Upper lobe of left lung (tissue), 6 donors: ENCODE results near the gene ZYG11B. TPM values are rescaled to one million over a fixed set of nuclear protein-coding genes. Genes with fewer than 3 reads are reported as not detected.

Experiments used
- ATAC-seq, 2 donors: fragments of 200-7000 bp; cut with Tn5 transposase; one replicate each; pipeline ENCODE4 v1.9.1; 2022; ENCODE audit warnings: mild to moderate bottlenecking in 2 of 2, moderate library complexity in 2 of 2; ENCODE audit not compliant: low FRiP score in 2 of 2
- DNase-seq, 2 donors: peaks; one replicate each; pipeline ENCODE4 v3.0.0-alpha.2; 2019 to 2020
- H3K27ac ChIP-seq, 4 donors: fragments of 200-600 bp; sonication (generic); one replicate each; pipeline ENCODE4 v1.5.1; 2016 to 2019
- H3K27me3 ChIP-seq, 4 donors: fragments of 200-600 bp; sonication (generic); one replicate each; pipeline ENCODE4 v1.5.1; 2017 to 2019
- H3K36me3 ChIP-seq, 4 donors: fragments of 200-600 bp; sonication (generic); one replicate each; pipeline ENCODE4 v1.5.1; 2016 to 2019
- H3K4me1 ChIP-seq, 4 donors: fragments of 200-600 bp; sonication (generic); one replicate each; pipeline ENCODE4 v1.5.1; 2018 to 2019
- H3K4me3 ChIP-seq, 4 donors: fragments of 200-600 bp; sonication (generic); one replicate each; pipeline ENCODE4 v1.5.1; 2017 to 2019; ENCODE audit warnings: mild to moderate bottlenecking in 2 of 4, moderate library complexity in 1 of 4
- H3K9me3 ChIP-seq, 4 donors: fragments of 200-600 bp; sonication (generic); one replicate each; pipeline ENCODE4 v1.5.1; 2018 to 2019
- EP300 ChIP-seq, 4 donors: sonication (generic); formaldehyde crosslinking; IDR thresholded peaks; one replicate each; pipeline ENCODE4 v1.5.1; 2017; ENCODE audit warnings: antibody characterized with exemption in 4 of 4, control low read depth in 2 of 4
- POLR2A ChIP-seq, 4 donors: fragments of 450-650 bp; IDR thresholded peaks; one replicate each; pipeline ENCODE4 v1.5.1; 2016 to 2017; ENCODE audit warnings: antibody characterized with exemption in 4 of 4, mild to moderate bottlenecking in 2 of 4
- POLR2AphosphoS5 ChIP-seq, 2 donors: sonication (generic); formaldehyde crosslinking; IDR thresholded peaks; one replicate each; pipeline ENCODE4 v1.5.1; 2017; ENCODE audit warnings: antibody characterized with exemption in 2 of 2
- WGBS, 2 donors: methylation state at CpG; one replicate each; pipeline ENCODE4 v1.1.5; 2017 to 2018; 5-methylcytosine and 5-hydroxymethylcytosine counted together
- total RNA-seq, 6 donors: library from RNA; depleted of rRNA in 4 of 6; stranded (reverse); fragments of >200 nt in 4 of 6; gene quantifications; one replicate each; pipeline versions ENCODE4 v1.1.0 to v1.2.1, GENCODE V29; 2016 to 2021
- TF ChIP-seq, protein P1 (sequence below), 6 experiments: fragments of 450-650 bp in 4 of 6; fragments of 200-600 bp in 2 of 6; sonication (generic) in 2 of 6; IDR thresholded peaks; one replicate each; pipeline ENCODE4 v1.5.1; 2016 to 2019; ENCODE audit warnings: antibody characterized with exemption in 6 of 6
- donor health status: DM: no; HTN: no; CAD: no; lungs with moderate emphysema.
- donor health status: DM: no; HTN: yes; CAD: no; lungs with severe emphysema.

Gene ZYG11B
- total RNA-seq, 6 donors from 2014 or later, result 23.0 to 37.2 (median 25.7) TPM

GRCh38 chr1:52852854-52853253 lies 126.6 kb downstream of the ZYG11B start:
- WGBS, 2 donors, result 78 to 80% methylated on average over 2 of the region's 2 CpGs
- no peaks in the 10 kb centered on the region for H3K27me3 ChIP-seq
- H3K4me1 ChIP-seq, result no peaks in the 10 kb centered on the region
- H3K27ac ChIP-seq, result no peak overlapping the region
- TF ChIP-seq POLR2A (IDR thresholded peaks at IDR 0.05) (no peak), POLR2AphosphoS5 (IDR thresholded peaks at IDR 0.05) (no peak), EP300 (IDR thresholded peaks at IDR 0.05) (no peak)
- TF ChIP-seq, protein P1, sequence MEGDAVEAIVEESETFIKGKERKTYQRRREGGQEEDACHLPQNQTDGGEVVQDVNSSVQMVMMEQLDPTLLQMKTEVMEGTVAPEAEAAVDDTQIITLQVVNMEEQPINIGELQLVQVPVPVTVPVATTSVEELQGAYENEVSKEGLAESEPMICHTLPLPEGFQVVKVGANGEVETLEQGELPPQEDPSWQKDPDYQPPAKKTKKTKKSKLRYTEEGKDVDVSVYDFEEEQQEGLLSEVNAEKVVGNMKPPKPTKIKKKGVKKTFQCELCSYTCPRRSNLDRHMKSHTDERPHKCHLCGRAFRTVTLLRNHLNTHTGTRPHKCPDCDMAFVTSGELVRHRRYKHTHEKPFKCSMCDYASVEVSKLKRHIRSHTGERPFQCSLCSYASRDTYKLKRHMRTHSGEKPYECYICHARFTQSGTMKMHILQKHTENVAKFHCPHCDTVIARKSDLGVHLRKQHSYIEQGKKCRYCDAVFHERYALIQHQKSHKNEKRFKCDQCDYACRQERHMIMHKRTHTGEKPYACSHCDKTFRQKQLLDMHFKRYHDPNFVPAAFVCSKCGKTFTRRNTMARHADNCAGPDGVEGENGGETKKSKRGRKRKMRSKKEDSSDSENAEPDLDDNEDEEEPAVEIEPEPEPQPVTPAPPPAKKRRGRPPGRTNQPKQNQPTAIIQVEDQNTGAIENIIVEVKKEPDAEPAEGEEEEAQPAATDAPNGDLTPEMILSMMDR (IDR thresholded peaks at IDR 0.05), result no peak
- no peak for ATAC-seq
- H3K36me3 ChIP-seq, result no peaks in the 10 kb centered on the region
- no peaks in the 10 kb centered on the region for H3K9me3 ChIP-seq
- no peak for DNase-seq
- H3K4me3 ChIP-seq, result no peak overlapping the region

DNA sequence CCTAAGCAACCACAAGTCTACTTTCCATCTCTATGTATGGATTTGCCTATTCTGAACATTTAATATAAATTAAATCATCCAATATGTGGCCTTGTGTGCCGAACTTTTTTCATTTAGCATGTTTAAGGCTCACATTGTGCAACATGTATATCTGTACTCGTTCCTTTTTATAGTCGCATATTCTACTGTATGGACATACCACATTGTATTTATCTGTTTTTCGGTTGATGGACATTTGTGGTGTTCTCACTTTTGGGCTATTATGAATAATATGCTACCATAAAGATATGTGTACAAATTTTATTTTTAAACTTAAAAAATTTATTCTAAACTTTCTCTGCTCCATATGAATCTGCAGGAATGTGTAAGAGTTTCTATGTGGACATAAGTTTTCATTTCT lies 129.3 kb downstream of the ZYG11B start:
- H3K4me1 ChIP-seq, result no peaks in the 10 kb centered on the region
- 93 to 96% methylated on average over 4 of the region's 4 CpGs for WGBS, 2 donors
- ATAC-seq, result no peak
- no peaks in the 10 kb centered on the region for H3K36me3 ChIP-seq
- no peak overlapping the region for H3K4me3 ChIP-seq
- TF ChIP-seq, protein P1 (IDR thresholded peaks at IDR 0.05), result no peak
- TF ChIP-seq POLR2AphosphoS5 (IDR thresholded peaks at IDR 0.05) (no peak), POLR2A (IDR thresholded peaks at IDR 0.05) (no peak), EP300 (IDR thresholded peaks at IDR 0.05) (no peak)
- H3K27ac ChIP-seq, result no peak overlapping the region
- H3K27me3 ChIP-seq, result no peaks in the 10 kb centered on the region
- no peaks in the 10 kb centered on the region for H3K9me3 ChIP-seq
- DNase-seq, result no peak

DNA sequence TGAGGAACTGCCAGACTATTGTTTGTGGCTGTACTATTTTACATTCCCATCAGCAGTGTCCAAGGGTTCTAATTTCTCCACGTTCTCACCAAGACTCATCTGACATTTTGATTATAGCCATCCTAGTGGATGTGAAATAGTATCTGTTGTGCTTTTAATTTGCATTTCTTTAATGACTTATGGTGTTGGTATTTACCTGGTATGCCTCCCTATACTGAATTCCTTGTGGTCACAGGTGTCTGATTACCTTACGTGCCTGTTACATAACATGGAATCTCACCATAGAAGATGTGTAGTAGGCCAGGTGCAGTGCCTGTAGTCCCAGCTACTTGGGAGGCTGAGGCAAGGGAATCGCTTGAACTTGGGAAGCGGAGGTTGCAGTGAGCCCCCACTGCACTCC lies 129.8 kb downstream of the ZYG11B start:
- ATAC-seq, result no peak
- H3K36me3 ChIP-seq, result no peaks in the 10 kb centered on the region
- H3K4me1 ChIP-seq, result no peaks in the 10 kb centered on the region
- H3K27ac ChIP-seq, result no peak overlapping the region
- TF ChIP-seq EP300 (IDR thresholded peaks at IDR 0.05) (no peak), POLR2A (IDR thresholded peaks at IDR 0.05) (no peak), POLR2AphosphoS5 (IDR thresholded peaks at IDR 0.05) (no peak)
- TF ChIP-seq, protein P1 (IDR thresholded peaks at IDR 0.05), result no peak
- H3K27me3 ChIP-seq, result no peaks in the 10 kb centered on the region
- DNase-seq, result no peak
- H3K4me3 ChIP-seq, result no peak overlapping the region
- 84 to 90% methylated on average over 4 of the region's 4 CpGs for WGBS, 2 donors
- no peaks in the 10 kb centered on the region for H3K9me3 ChIP-seq

DNA sequence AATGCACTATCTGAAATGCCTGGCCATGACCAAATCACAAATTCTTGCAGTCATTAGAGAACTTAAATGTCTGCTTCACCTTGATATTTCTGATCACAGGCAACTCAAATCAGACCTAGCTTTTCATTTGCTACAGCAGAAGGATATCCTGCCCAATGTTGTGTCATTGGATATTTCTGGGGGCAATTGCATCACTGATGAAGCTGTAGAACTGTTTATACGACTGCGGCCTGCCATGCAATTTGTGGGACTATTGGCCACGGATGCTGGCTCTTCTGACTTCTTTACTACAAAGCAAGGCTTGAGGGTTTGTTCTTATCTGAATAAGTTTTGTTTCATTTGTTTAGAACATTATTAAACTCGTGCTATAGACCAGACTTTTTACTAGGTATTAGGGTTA lies 131.2 kb downstream of the ZYG11B start:
- H3K27ac ChIP-seq, result no peak overlapping the region
- WGBS, 2 donors, result 76 to 86% methylated on average over 4 of the region's 4 CpGs
- no peak for ATAC-seq

More for the DNA sequence above, 131.2 kb downstream of the ZYG11B start:
- DNase-seq, result no peak
- Histone ChIP-seq H3K4me3 (no peak overlapping the region), H3K27me3 (no peaks in the 10 kb centered on the region), H3K36me3 (no peaks in the 10 kb centered on the region), H3K9me3 (no peaks in the 10 kb centered on the region), H3K4me1 (no peaks in the 10 kb centered on the region)
- TF ChIP-seq POLR2AphosphoS5 (IDR thresholded peaks at IDR 0.05) (no peak), POLR2A (IDR thresholded peaks at IDR 0.05) (no peak), EP300 (IDR thresholded peaks at IDR 0.05) (no peak)
- TF ChIP-seq, protein P1 (IDR thresholded peaks at IDR 0.05), result no peak
